GM10266 (cell line): ENCODE measurements around the gene TBC1D9B.

Source experiments
- DNase-seq: peaks from one replicate; pipeline ENCODE4 v3.0.0; 2012; ENCODE audit errors: extremely low spot score
- CTCF ChIP-seq: IDR thresholded peaks from 2 replicates; pipeline ENCODE4 v1.5.1; 2012; ENCODE audit warnings: mild to moderate bottlenecking, low read depth; ENCODE audit not compliant: control insufficient read depth, insufficient read depth; ENCODE audit errors: missing control alignments

Gene TBC1D9B

GRCh38 chr5:179916523-179916922 lies 8.8 kb upstream of the TBC1D9B start:
- no peak for TF ChIP-seq CTCF
- no peak for DNase-seq

- DNase-seq = no peak
- no peak for TF ChIP-seq CTCF
Observed at GRCh38 chr5:179915406-179915935, 7.8 kb upstream of the TBC1D9B start.

DNA sequence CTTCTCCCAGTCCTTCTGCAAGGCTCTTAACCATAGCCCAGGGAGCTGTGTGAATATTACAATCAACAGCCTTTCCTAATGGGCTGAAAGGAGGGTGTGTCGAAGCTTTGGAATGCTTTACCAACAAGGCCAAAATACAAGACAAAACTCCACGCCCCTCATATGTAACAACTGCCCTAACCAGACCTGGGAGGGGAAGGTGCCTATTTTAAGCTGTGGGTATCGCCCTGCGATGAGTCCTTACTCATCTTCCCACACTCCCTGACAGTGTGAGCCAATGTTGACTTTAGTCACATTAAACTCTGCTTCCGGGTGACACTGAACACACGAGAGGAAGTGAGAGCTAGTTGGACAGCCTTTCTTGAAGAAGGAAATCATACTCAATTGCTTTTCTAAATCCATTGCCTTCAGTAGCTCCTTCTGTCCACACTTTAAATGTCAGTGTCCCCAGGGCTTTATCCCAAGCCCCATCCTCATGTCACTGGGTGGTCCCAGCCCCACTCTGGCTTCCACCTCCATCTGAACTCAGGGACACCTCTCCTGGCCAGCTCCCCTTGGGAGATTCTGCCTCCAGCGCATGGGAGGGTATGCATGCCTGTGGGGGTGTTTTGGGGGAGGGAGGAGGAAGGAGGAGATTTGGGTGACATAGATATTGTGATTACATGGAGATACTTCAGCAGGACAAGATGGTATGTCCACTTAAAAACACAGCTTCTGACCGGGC lies 6.5 kb upstream of the TBC1D9B start:
- no peak for TF ChIP-seq CTCF
- peak; percentile 47 for DNase-seq

- TF ChIP-seq CTCF = no peak
- no peak for DNase-seq
Observed at GRCh38 chr5:179913461-179913860, 5.8 kb upstream of the TBC1D9B start.

DNA sequence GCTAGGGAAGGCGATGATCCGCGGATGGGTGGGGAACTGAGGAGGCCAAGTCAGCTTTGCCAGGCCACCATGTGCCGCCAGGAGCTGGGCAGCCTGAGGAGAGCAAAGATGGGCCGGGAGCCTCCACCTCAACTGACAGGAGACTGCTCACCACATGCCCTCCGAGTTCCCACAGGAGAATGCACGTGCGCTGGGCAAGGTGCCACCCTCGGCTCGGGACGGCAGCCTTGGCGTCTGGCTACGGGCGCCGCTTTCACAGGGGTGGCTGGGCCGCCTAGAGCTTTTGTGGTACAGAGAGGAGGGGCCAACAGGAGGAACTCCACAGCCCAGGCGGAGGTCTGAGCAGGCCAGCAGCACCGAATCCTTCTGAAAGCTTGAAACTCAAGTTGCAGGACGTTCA lies 5.3 kb upstream of the TBC1D9B start:
- no peak for DNase-seq
- TF ChIP-seq CTCF = no peak

DNA sequence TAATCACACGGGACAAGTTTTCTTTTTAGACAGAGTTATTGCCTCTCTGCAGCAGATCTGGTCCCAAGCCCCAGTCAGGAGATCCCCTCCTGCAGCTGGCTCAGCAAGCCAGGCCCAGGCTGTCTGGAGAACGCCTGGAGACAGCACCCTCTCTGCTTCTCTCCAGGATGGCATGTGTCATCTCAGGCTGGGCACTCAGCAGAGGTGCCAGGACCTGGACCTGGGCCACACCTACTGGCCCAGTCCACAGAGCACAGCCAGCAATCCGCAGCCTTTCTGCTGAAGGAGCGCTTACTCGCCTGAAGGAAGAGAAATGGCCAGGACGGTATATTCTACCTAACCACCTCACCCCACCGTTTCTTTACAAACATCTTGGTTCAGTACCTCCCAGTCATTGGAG lies 4.7 kb upstream of the TBC1D9B start:
- no peak for DNase-seq
- TF ChIP-seq CTCF = no peak

DNA sequence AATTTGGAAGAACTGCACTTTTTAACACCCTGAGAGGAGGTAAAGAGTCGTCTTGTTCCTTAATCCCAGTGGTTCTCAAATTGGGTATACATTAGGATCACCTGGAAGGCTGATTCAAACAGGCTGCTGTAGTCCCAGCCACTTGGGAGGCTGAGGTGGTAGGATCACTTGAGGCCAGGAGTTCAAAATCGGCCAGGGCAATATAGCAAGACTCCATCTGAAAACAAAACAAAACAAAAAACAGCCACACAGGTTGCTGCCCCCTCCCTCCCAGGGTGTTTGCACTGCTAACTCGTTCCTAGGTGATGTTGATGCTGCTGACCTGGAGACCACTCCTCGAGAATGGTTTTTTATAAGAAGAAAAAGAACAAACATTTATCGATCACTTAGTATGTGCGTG lies 1.5 kb upstream of the TBC1D9B start:
- no peak for DNase-seq
- no peak for TF ChIP-seq CTCF
